Peyer's patch (tissue), 4 donors: ENCODE results near the gene HMCN1.

ENCODE experiments used
- CTCF ChIP-seq, 6 experiments: fragments of 450-650 bp in 4 of 6; fragments of 200-600 bp in 2 of 6; sonication (generic) in 1 of 6; IDR thresholded peaks; one replicate each; pipeline ENCODE4 v1.5.1; 2017 to 2019; ENCODE audit warnings: antibody characterized with exemption in 6 of 6, mild to moderate bottlenecking in 3 of 6, moderate library complexity in 1 of 6
- POLR2A ChIP-seq, 2 donors: fragments of 450-650 bp; IDR thresholded peaks; one replicate each; pipeline ENCODE4 v1.5.1; 2017; ENCODE audit warnings: antibody characterized with exemption in 2 of 2, mild to moderate bottlenecking in 2 of 2, moderate library complexity in 2 of 2

DNA sequence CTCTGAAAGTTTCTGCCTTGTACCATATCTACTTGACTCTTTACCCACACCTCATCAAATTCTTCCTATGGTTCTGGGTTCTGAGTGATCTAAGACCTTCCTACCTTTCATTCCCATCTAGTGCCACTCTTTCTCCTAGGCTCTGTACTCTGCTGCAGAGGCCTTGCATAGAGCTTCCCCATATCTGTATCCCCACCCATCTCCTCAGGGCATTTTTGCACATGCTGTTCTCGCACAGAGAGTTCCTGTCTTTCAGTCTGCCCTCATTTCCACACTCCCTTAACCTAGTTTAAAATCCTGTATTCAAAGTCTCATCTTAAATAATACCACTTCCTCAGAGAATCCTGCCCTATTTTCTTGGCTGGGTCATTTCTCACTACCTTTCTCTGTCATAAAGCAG is 114.8 kb downstream of the HMCN1 start:
- no peak for TF ChIP-seq CTCF (IDR thresholded peaks at IDR 0.05)
- TF ChIP-seq POLR2A (IDR thresholded peaks at IDR 0.05) = no peak
